IMR-90 (cell line): ENCODE results near the gene CYSTM1. TPM values are rescaled to one million over a fixed set of nuclear protein-coding genes. Genes with fewer than 3 reads are reported as not detected.

Experiments used
- ATAC-seq: fragments of 200-7000 bp; cut with Tn5 transposase; 2 replicates; pipeline ENCODE4 v1.9.1; 2020; ENCODE audit warnings: low read depth, mild to moderate bottlenecking, moderate library complexity
- BruUV-seq: library from RNA; stranded (reverse); fragments of 400-500 nt; replicated peaks from 2 replicates; lab custom pipeline; 2021; lab: Mats Ljungman, UMichigan
- CTCF ChIA-PET: fragments of 300-600 bp; formaldehyde crosslinking; extraction: SDS; loops from one replicate; lab custom pipeline; 2021; ENCODE audit warnings: antibody characterized with exemption; lab: Yijun Ruan, JAX
- POLR2A ChIA-PET: fragments of 300-600 bp; sonication (Branson Sonifier 250); formaldehyde crosslinking; loops from one replicate; lab custom pipeline; 2022; ENCODE audit warnings: antibody characterized with exemption; ENCODE audit not compliant: unreplicated experiment; lab: Charles Lee
- DNase-seq: peaks from one replicate; pipeline ENCODE4 v3.0.0; 2013
- H2AFZ ChIP-seq: replicated peaks from 2 replicates; pipeline ENCODE3; 2013; ENCODE audit warnings: low read length, mild to moderate bottlenecking; ENCODE audit not compliant: poor library complexity
- H2AK5ac ChIP-seq: 2 replicates; pipeline ENCODE4 v1.6.1; 2013; ENCODE audit warnings: low read depth, low read length, inconsistent platforms
- H2AK9ac ChIP-seq: replicated peaks from 2 replicates; pipeline ENCODE3; 2013; ENCODE audit warnings: mild to moderate bottlenecking, low read depth, low read length, moderate library complexity; ENCODE audit not compliant: poor library complexity
- H2BK120ac ChIP-seq: 2 replicates; pipeline ENCODE4 v1.6.1; 2013; ENCODE audit warnings: low read depth, low read length, inconsistent platforms
- H2BK15ac ChIP-seq: 3 replicates; pipeline ENCODE4 v1.6.1; 2013; ENCODE audit warnings: low read depth, low read length, inconsistent platforms
- H2BK20ac ChIP-seq: 2 replicates; pipeline ENCODE4 v1.6.1; 2013; ENCODE audit warnings: low read depth, mild to moderate bottlenecking, inconsistent platforms, low read length, moderate library complexity
- H2BK5ac ChIP-seq: 2 replicates; pipeline ENCODE4 v1.6.1; 2013; ENCODE audit warnings: mild to moderate bottlenecking, low read depth, low read length, inconsistent platforms; ENCODE audit not compliant: poor library complexity, severe bottlenecking
- H3K14ac ChIP-seq: replicated peaks from 2 replicates; pipeline ENCODE4 v1.6.1; 2013; ENCODE audit warnings: low read depth, low read length, inconsistent platforms
- H3K18ac ChIP-seq: 2 replicates; pipeline ENCODE4 v1.6.1; 2013; ENCODE audit warnings: low read depth, low read length, control low read depth
- H3K23ac ChIP-seq: 2 replicates; pipeline ENCODE4 v1.6.1; 2013; ENCODE audit warnings: low read depth, low read length, inconsistent platforms
- H3K27ac ChIP-seq: 2 replicates; pipeline ENCODE4 v1.5.1; 2013; ENCODE audit warnings: mild to moderate bottlenecking, control low read depth, low read length; ENCODE audit not compliant: insufficient read depth
- H3K27me3 ChIP-seq: 2 replicates; pipeline ENCODE4 v1.6.1; 2013; ENCODE audit warnings: low read length; ENCODE audit not compliant: control insufficient read depth, insufficient read depth
- H3K36me3 ChIP-seq: 2 replicates; pipeline ENCODE4 v1.6.1; 2013; ENCODE audit warnings: low read length, mixed read lengths; ENCODE audit not compliant: control insufficient read depth, insufficient read depth
- H3K4ac ChIP-seq: 2 replicates; pipeline ENCODE4 v1.6.1; 2013; ENCODE audit warnings: low read depth, low read length, inconsistent platforms
- H3K4me1 ChIP-seq: 2 replicates; pipeline ENCODE4 v1.6.1; 2013; ENCODE audit warnings: low read length, mixed read lengths; ENCODE audit not compliant: control insufficient read depth, insufficient read depth
- H3K4me2 ChIP-seq: 2 replicates; pipeline ENCODE4 v1.6.1; 2013; ENCODE audit warnings: low read depth, mild to moderate bottlenecking, control low read depth, low read length, moderate library complexity
- H3K4me3 ChIP-seq: 2 replicates; pipeline ENCODE4 v1.5.1; 2013; ENCODE audit warnings: low read depth, mild to moderate bottlenecking, control low read depth, low read length, moderate library complexity; ENCODE audit not compliant: insufficient read depth
- H3K56ac ChIP-seq: 2 replicates; pipeline ENCODE4 v1.6.1; 2013; ENCODE audit warnings: low read length, inconsistent platforms; ENCODE audit not compliant: insufficient read depth; ENCODE audit errors: extremely low read depth
- H3K79me1 ChIP-seq, 2 experiments: 2 replicates each; pipeline ENCODE4 v1.6.1; 2013; ENCODE audit warnings: low read length in 2 of 2, inconsistent platforms in 1 of 2, low read depth in 1 of 2
- H3K9ac ChIP-seq: 2 replicates; pipeline ENCODE4 v1.6.1; 2013; ENCODE audit warnings: low read depth, low read length, control low read depth
- H3K9me1 ChIP-seq: 2 replicates; pipeline ENCODE4 v1.6.1; 2013; ENCODE audit warnings: low read length, inconsistent platforms; ENCODE audit not compliant: insufficient read depth
- H3K9me3 ChIP-seq: 2 replicates; pipeline ENCODE4 v1.6.1; 2013; ENCODE audit warnings: low read length; ENCODE audit not compliant: control insufficient read depth, insufficient read depth
- H4K20me1 ChIP-seq: 2 replicates; pipeline ENCODE4 v1.6.1; 2013; ENCODE audit warnings: low read length, inconsistent platforms; ENCODE audit not compliant: insufficient read depth
- H4K5ac ChIP-seq: 2 replicates; pipeline ENCODE4 v1.6.1; 2013; ENCODE audit warnings: mild to moderate bottlenecking, low read depth, low read length, control low read depth
- H4K8ac ChIP-seq, 2 experiments: 2 replicates each; pipeline ENCODE4 v1.6.1; 2013; ENCODE audit warnings: low read depth in 2 of 2, low read length in 2 of 2, control low read depth in 1 of 2, inconsistent platforms in 1 of 2
- H4K91ac ChIP-seq: 2 replicates; pipeline ENCODE4 v1.6.1; 2013; ENCODE audit warnings: low read depth, low read length, inconsistent platforms; ENCODE audit not compliant: insufficient read depth
- BHLHE40 ChIP-seq: fragments of 150-350 bp; IDR thresholded peaks from 2 replicates; pipeline ENCODE4 v1.6.1; 2016; ENCODE audit warnings: mild to moderate bottlenecking, low read depth, low read length
- CEBPB ChIP-seq: IDR thresholded peaks from 2 replicates; pipeline ENCODE4 v1.6.1; 2012; ENCODE audit warnings: low read depth, low read length, improper control_type of control experiment
- CHD1 ChIP-seq: IDR thresholded peaks from 2 replicates; pipeline ENCODE4 v1.6.1; 2012; ENCODE audit warnings: low read depth, low read length, improper control_type of control experiment
- FOS ChIP-seq: fragments of 150-350 bp; IDR thresholded peaks from 2 replicates; pipeline ENCODE4 v1.6.1; 2016; ENCODE audit warnings: low read depth, low read length
- MAFK ChIP-seq: IDR thresholded peaks from 2 replicates; pipeline ENCODE4 v1.6.1; 2012; ENCODE audit warnings: low read depth, low read length, improper control_type of control experiment
- MAZ ChIP-seq: IDR thresholded peaks from 2 replicates; pipeline ENCODE4 v1.6.1; 2012; ENCODE audit warnings: low read depth, mild to moderate bottlenecking, low read length, improper control_type of control experiment, moderate library complexity, borderline replicate concordance
- MXI1 ChIP-seq: IDR thresholded peaks from 2 replicates; pipeline ENCODE4 v1.6.1; 2012; ENCODE audit warnings: low read depth, mild to moderate bottlenecking, low read length, moderate library complexity, borderline replicate concordance
- NFE2L2 ChIP-seq: fragments of 150-350 bp; IDR thresholded peaks from 2 replicates; pipeline ENCODE4 v1.6.1; 2016; ENCODE audit warnings: low read depth, mild to moderate bottlenecking, low read length
- POLR2A ChIP-seq: IDR thresholded peaks from 2 replicates; pipeline ENCODE4 v1.6.1; 2012; ENCODE audit warnings: mild to moderate bottlenecking, low read depth, low read length
- RAD21 ChIP-seq: IDR thresholded peaks from 2 replicates; pipeline ENCODE4 v1.6.1; 2012; ENCODE audit warnings: low read length, improper control_type of control experiment
- RCOR1 ChIP-seq: IDR thresholded peaks from 2 replicates; pipeline ENCODE4 v1.6.1; 2012; ENCODE audit warnings: mild to moderate bottlenecking, low read length, improper control_type of control experiment; ENCODE audit not compliant: insufficient replicate concordance
- RFX5 ChIP-seq: IDR thresholded peaks from 2 replicates; pipeline ENCODE4 v1.8.0; 2012; ENCODE audit warnings: low read depth, mild to moderate bottlenecking, low read length, moderate library complexity
- SMC3 ChIP-seq: fragments of 150-350 bp; IDR thresholded peaks from 2 replicates; pipeline ENCODE4 v1.6.1; 2016; ENCODE audit warnings: low read depth, mild to moderate bottlenecking, antibody characterized with exemption, low read length, moderate library complexity
- WGBS, 2 experiments: methylation state at CpG; one replicate each; pipeline versions ENCODE4 v1.1.5 to v1.1.7; 2013; ENCODE audit warnings: missing lambda C conversion rate in 2 of 2; ENCODE audit not compliant: insufficient read length in 1 of 2; ENCODE audit errors: extremely low coverage in 2 of 2; 5-methylcytosine and 5-hydroxymethylcytosine counted together
- dilution Hi-C: fragments of 300-500 bp; cut with HindIII; formaldehyde crosslinking; loops from one replicate; pipeline ENCODE4 v1.14.3; 2018; ENCODE audit warnings: low sequenced_read_pairs; ENCODE audit not compliant: unreplicated experiment
- in situ Hi-C: fragments of 300-500 bp; cut with MboI; formaldehyde crosslinking; loops from 3 replicates; pipeline ENCODE4 v1.14.3; 2019; ENCODE audit warnings: low sequenced_read_pairs, inconsistent platforms, mixed read lengths
- intact Hi-C: fragments of 100-400 bp; cut with micrococcal nuclease; formaldehyde crosslinking; loops from 2 replicates; pipeline ENCODE4 v1.10.0; 2022
- polyA plus RNA-seq, 3 experiments: library from polyadenylated mRNA; depleted of rRNA; stranded (reverse); fragments of >200 nt; gene quantifications; 2 replicates each; pipeline ENCODE4 v1.2.3, GENCODE V29; 2012; ENCODE audit warnings: low replicate concordance in 1 of 3
- total RNA-seq: library from RNA; depleted of rRNA; stranded (reverse); fragments of >200 nt; gene quantifications from 2 replicates; pipeline ENCODE4 v1.2.3, GENCODE V29; 2012
- TF ChIP-seq, protein P1 (sequence below): fragments of 150-350 bp; IDR thresholded peaks from 2 replicates; pipeline ENCODE4 v1.6.1; 2017; ENCODE audit warnings: mild to moderate bottlenecking, antibody characterized with exemption, low read length, low read depth
- TF ChIP-seq, protein P2 (sequence below): fragments of 150-350 bp; IDR thresholded peaks from 2 replicates; pipeline ENCODE4 v1.6.1; 2016; ENCODE audit warnings: low read depth, mild to moderate bottlenecking, low read length, moderate library complexity, borderline replicate concordance
- TF ChIP-seq, protein P3 (sequence below): conservative IDR thresholded peaks from 2 replicates; pipeline ENCODE4 v1.5.1; 2012; ENCODE audit warnings: mild to moderate bottlenecking, low read depth, low read length, improper control_type of control experiment

The CYSTM1 gene
- total and polyA plus RNA-seq, 2 of the 4 experiments (the other 2 are of a cell fraction): 7.3 to 15.0 TPM

DNA sequence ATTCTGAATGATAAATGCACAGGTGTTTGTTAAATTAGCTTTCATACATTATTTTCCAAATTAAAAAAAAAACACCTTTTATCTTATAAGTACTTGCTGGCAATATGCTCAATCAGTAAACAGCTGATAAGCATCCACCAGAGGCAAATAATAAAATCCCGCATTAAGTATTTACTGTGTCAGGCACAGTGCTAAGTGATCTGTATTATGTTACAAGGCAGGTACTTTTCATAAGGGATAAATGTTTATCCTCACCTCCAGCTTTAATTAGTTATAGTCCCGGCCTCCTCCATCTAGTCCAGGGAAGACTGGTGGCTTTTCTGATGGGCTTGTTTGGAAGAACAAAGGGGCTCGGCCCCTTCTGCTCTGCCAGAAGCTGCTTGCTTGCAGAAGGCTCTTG lies 87.9 kb downstream of the CYSTM1 start:
- TF ChIP-seq CHD1: no peak
- TF ChIP-seq MAFK: no peak
- TF ChIP-seq CEBPB: no peak
- TF ChIP-seq, protein P1, sequence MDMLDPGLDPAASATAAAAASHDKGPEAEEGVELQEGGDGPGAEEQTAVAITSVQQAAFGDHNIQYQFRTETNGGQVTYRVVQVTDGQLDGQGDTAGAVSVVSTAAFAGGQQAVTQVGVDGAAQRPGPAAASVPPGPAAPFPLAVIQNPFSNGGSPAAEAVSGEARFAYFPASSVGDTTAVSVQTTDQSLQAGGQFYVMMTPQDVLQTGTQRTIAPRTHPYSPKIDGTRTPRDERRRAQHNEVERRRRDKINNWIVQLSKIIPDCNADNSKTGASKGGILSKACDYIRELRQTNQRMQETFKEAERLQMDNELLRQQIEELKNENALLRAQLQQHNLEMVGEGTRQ: no peak
- no peak for TF ChIP-seq BHLHE40
- TF ChIP-seq POLR2A: no peak
- no peak for TF ChIP-seq SMC3
- no peak for TF ChIP-seq RCOR1
- TF ChIP-seq, protein P2, sequence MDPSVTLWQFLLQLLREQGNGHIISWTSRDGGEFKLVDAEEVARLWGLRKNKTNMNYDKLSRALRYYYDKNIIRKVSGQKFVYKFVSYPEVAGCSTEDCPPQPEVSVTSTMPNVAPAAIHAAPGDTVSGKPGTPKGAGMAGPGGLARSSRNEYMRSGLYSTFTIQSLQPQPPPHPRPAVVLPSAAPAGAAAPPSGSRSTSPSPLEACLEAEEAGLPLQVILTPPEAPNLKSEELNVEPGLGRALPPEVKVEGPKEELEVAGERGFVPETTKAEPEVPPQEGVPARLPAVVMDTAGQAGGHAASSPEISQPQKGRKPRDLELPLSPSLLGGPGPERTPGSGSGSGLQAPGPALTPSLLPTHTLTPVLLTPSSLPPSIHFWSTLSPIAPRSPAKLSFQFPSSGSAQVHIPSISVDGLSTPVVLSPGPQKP: no peak
- TF ChIP-seq RAD21: no peak
- no peak for TF ChIP-seq MXI1
- TF ChIP-seq FOS: no peak
- TF ChIP-seq, protein P3, sequence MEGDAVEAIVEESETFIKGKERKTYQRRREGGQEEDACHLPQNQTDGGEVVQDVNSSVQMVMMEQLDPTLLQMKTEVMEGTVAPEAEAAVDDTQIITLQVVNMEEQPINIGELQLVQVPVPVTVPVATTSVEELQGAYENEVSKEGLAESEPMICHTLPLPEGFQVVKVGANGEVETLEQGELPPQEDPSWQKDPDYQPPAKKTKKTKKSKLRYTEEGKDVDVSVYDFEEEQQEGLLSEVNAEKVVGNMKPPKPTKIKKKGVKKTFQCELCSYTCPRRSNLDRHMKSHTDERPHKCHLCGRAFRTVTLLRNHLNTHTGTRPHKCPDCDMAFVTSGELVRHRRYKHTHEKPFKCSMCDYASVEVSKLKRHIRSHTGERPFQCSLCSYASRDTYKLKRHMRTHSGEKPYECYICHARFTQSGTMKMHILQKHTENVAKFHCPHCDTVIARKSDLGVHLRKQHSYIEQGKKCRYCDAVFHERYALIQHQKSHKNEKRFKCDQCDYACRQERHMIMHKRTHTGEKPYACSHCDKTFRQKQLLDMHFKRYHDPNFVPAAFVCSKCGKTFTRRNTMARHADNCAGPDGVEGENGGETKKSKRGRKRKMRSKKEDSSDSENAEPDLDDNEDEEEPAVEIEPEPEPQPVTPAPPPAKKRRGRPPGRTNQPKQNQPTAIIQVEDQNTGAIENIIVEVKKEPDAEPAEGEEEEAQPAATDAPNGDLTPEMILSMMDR: no peak
- TF ChIP-seq RFX5: no peak
- no peak for TF ChIP-seq MAZ
- TF ChIP-seq NFE2L2: no peak
- CTCF ChIA-PET: interaction anchor here (1.8 to 3.5 kb wide), 2 partner anchors 83 to 96 kb away, joined by 7 to 15 read pairs; partner anchors contain the start of gene HBEGF

More for the DNA sequence above, 87.9 kb downstream of the CYSTM1 start:
- Histone ChIP-seq H4K5ac (no peak overlapping the region), H2BK20ac (no peak overlapping the region), H2AK9ac (no peak overlapping the region), H3K9me1 (peaks cover 13% of the 10 kb centered on the region), H3K4me2 (no peak overlapping the region), H3K18ac (no peak overlapping the region), H3K4me3 (no peak overlapping the region), H3K36me3 (peaks cover 1% of the 10 kb centered on the region; the same call in 1 of the 2 replicates), H3K23ac (no peak overlapping the region), H2BK5ac (no peak overlapping the region), H4K20me1 (peaks cover 16% of the 10 kb centered on the region), H3K14ac (no peak overlapping the region), H2BK15ac (no peak overlapping the region), H4K8ac (no peak overlapping the region), H3K4me1 (peaks cover 8% of the 10 kb centered on the region), H3K9ac (no peak overlapping the region), H2BK120ac (no peak overlapping the region), H3K56ac (no peak overlapping the region), H2AK5ac (no peak overlapping the region), H2AFZ (no peak overlapping the region), H4K91ac (no peak overlapping the region), H3K79me1 (peaks cover 35 to 77% of the 10 kb centered on the region in 2 experiments), H3K9me3 (no peaks in the 10 kb centered on the region), H3K27ac (no peak overlapping the region), H3K4ac (no peak overlapping the region), H3K27me3 (no peaks in the 10 kb centered on the region)
- in situ Hi-C loops (no loop called here), dilution Hi-C loops (no loop called here), intact Hi-C loops (no loop called here)
- no TSS peak for BruUV-seq
- ATAC-seq (no peak), DNase-seq (no peak)
- WGBS, 2 experiments: no CpG with 5 or more reads among the region's 3 CpGs
- POLR2A ChIA-PET: no interaction called here
